IgD-negative memory B cell (primary cell): ENCODE data around the gene NINJ2. TPM values are rescaled to one million over a fixed set of nuclear protein-coding genes. Genes with fewer than 3 reads are reported as not detected.

Experiments used
- H3K27ac Mint-ChIP-seq, 3 donors: one replicate each; pipeline ENCODE4 v1.8.0; 2020 to 2022; ENCODE audit warnings: mild to moderate bottlenecking in 3 of 3, mixed read lengths in 3 of 3, moderate library complexity in 1 of 3
- H3K27me3 Mint-ChIP-seq: one replicate; pipeline ENCODE4 v1.8.0; 2021; ENCODE audit warnings: mixed read lengths
- H3K36me3 Mint-ChIP-seq: one replicate; pipeline ENCODE4 v1.8.0; 2020; ENCODE audit warnings: mild to moderate bottlenecking, mixed read lengths
- H3K4me1 Mint-ChIP-seq, 3 donors: one replicate each; pipeline ENCODE4 v1.8.0; 2020 to 2022; ENCODE audit warnings: mixed read lengths in 3 of 3, mild to moderate bottlenecking in 1 of 3
- H3K4me3 Mint-ChIP-seq, 4 donors: one replicate each; pipeline ENCODE4 v1.8.0; 2020 to 2022; ENCODE audit warnings: mild to moderate bottlenecking in 4 of 4, mixed read lengths in 4 of 4, moderate library complexity in 3 of 4
- H3K9me3 Mint-ChIP-seq, 3 donors: one replicate each; pipeline ENCODE4 v1.8.0; 2020 to 2021; ENCODE audit warnings: mixed read lengths in 3 of 3, mild to moderate bottlenecking in 1 of 3
- polyA plus RNA-seq: library from polyadenylated mRNA; unstranded; fragments of 300-500 nt; fragmentation: Illumina TruSeq; gene quantifications from one replicate; pipeline ENCODE4 v1.2.3, GENCODE V29; 2021

The NINJ2 gene
- polyA plus RNA-seq, 1 donor from 2014 or later, result 15.8 TPM

- Mint-ChIP-seq H3K4me3 (peak overlapping the region in 1 of 4 donors; percentile 54), H3K36me3 (no peaks in the 10 kb centered on the region), H3K4me1 (peaks cover 15 to 18% (median 15%) of the 10 kb centered on the region in 3 donors), H3K9me3 (no peaks in the 10 kb centered on the region), H3K27me3 (no peaks in the 10 kb centered on the region), H3K27ac (no peak overlapping the region)
Observed at GRCh38 chr12:561391-561705, 101.9 kb downstream of the NINJ2 start.

- H3K4me3 Mint-ChIP-seq, result no peak overlapping the region
- H3K4me1 Mint-ChIP-seq, result peaks cover 15 to 18% (median 15%) of the 10 kb centered on the region in 3 donors
- peak overlapping the region in 1 of 3 donors; percentile 83 for H3K27ac Mint-ChIP-seq
- no peaks in the 10 kb centered on the region for H3K27me3 Mint-ChIP-seq
- no peaks in the 10 kb centered on the region for H3K36me3 Mint-ChIP-seq
- H3K9me3 Mint-ChIP-seq, result no peaks in the 10 kb centered on the region
Observed at GRCh38 chr12:560691-561390, 102.4 kb downstream of the NINJ2 start.

GRCh38 chr12:559906-560455 is 103.3 kb downstream of the NINJ2 start:
- H3K9me3 Mint-ChIP-seq, result no peaks in the 10 kb centered on the region
- peaks cover 18 to 20% (median 18%) of the 10 kb centered on the region in 3 donors for H3K4me1 Mint-ChIP-seq
- no peaks in the 10 kb centered on the region for H3K27me3 Mint-ChIP-seq
- peaks cover 1% of the 10 kb centered on the region for H3K36me3 Mint-ChIP-seq
- H3K27ac Mint-ChIP-seq, result peak overlapping the region in 1 of 3 donors; percentile 83
- no peak overlapping the region for H3K4me3 Mint-ChIP-seq

- H3K36me3 Mint-ChIP-seq, result peaks cover 1% of the 10 kb centered on the region
- peaks cover 17 to 21% (median 18%) of the 10 kb centered on the region in 3 donors for H3K4me1 Mint-ChIP-seq
- no peaks in the 10 kb centered on the region for H3K9me3 Mint-ChIP-seq
- peak overlapping the region in 1 of 3 donors; percentile 83 for H3K27ac Mint-ChIP-seq
- H3K4me3 Mint-ChIP-seq, result no peak overlapping the region
- H3K27me3 Mint-ChIP-seq, result no peaks in the 10 kb centered on the region
Observed at GRCh38 chr12:559208-559905, 103.9 kb downstream of the NINJ2 start.

- Mint-ChIP-seq H3K27me3 (no peaks in the 10 kb centered on the region), H3K4me1 (peaks cover 9 to 16% (median 13%) of the 10 kb centered on the region in 3 donors), H3K27ac (no peak overlapping the region), H3K9me3 (no peaks in the 10 kb centered on the region), H3K4me3 (no peak overlapping the region), H3K36me3 (peaks cover 1% of the 10 kb centered on the region)
Observed at GRCh38 chr12:558580-558979, 104.7 kb downstream of the NINJ2 start.

- H3K27ac Mint-ChIP-seq, result no peak overlapping the region
- H3K9me3 Mint-ChIP-seq, result no peaks in the 10 kb centered on the region
- peak overlapping the region in 1 of 4 donors; percentile 45 for H3K4me3 Mint-ChIP-seq
- H3K4me1 Mint-ChIP-seq, result peaks cover 1 to 17% (median 8%) of the 10 kb centered on the region in 3 donors
- H3K36me3 Mint-ChIP-seq, result peaks cover 1% of the 10 kb centered on the region
- no peaks in the 10 kb centered on the region for H3K27me3 Mint-ChIP-seq
Observed at GRCh38 chr12:556498-556897, 106.7 kb downstream of the NINJ2 start.

GRCh38 chr12:554001-554285 is 109.3 kb downstream of the NINJ2 start:
- Mint-ChIP-seq H3K27ac (no peak overlapping the region), H3K4me1 (peaks cover 1 to 17% (median 4%) of the 10 kb centered on the region in 3 donors)

GRCh38 chr12:553216-554000 is 109.8 kb downstream of the NINJ2 start:
- Mint-ChIP-seq H3K4me1 (peaks cover 1 to 17% (median 4%) of the 10 kb centered on the region in 3 donors), H3K36me3 (peaks cover 1% of the 10 kb centered on the region), H3K27me3 (peaks cover 3% of the 10 kb centered on the region), H3K9me3 (no peaks in the 10 kb centered on the region), H3K4me3 (peak overlapping the region in 2 of 4 donors; percentile 88 to 93), H3K27ac (peak overlapping the region in 2 of 3 donors; percentile 28 to 76)

More at GRCh38 chr12:554001-554285, 109.3 kb downstream of the NINJ2 start:
- no peaks in the 10 kb centered on the region for H3K9me3 Mint-ChIP-seq
- peak overlapping the region in 3 of 4 donors; percentile 53 to 93 (median 88) for H3K4me3 Mint-ChIP-seq
- peaks cover under 1% of the 10 kb centered on the region for H3K27me3 Mint-ChIP-seq
- peaks cover 1% of the 10 kb centered on the region for H3K36me3 Mint-ChIP-seq

- H3K4me1 Mint-ChIP-seq, result peaks cover 1 to 17% (median 4%) of the 10 kb centered on the region in 3 donors
- no peak overlapping the region for H3K27ac Mint-ChIP-seq
- peaks cover 1% of the 10 kb centered on the region for H3K36me3 Mint-ChIP-seq
- H3K9me3 Mint-ChIP-seq, result no peaks in the 10 kb centered on the region
- peaks cover 3% of the 10 kb centered on the region for H3K27me3 Mint-ChIP-seq
- peak overlapping the region in 1 of 4 donors; percentile 34 for H3K4me3 Mint-ChIP-seq
Observed at GRCh38 chr12:552466-552865, 110.8 kb downstream of the NINJ2 start.

GRCh38 chr12:550473-551260 is 112.6 kb downstream of the NINJ2 start:
- no peak overlapping the region for H3K4me3 Mint-ChIP-seq
- no peak overlapping the region for H3K27ac Mint-ChIP-seq
- peaks cover 1% of the 10 kb centered on the region for H3K36me3 Mint-ChIP-seq
- peaks cover 3 to 17% (median 7%) of the 10 kb centered on the region in 3 donors for H3K4me1 Mint-ChIP-seq
- peaks cover 7% of the 10 kb centered on the region for H3K27me3 Mint-ChIP-seq
- H3K9me3 Mint-ChIP-seq, result no peaks in the 10 kb centered on the region

GRCh38 chr12:549476-550082 is 113.7 kb downstream of the NINJ2 start:
- H3K4me1 Mint-ChIP-seq, result peaks cover 3 to 12% (median 4%) of the 10 kb centered on the region in 3 donors
- H3K27ac Mint-ChIP-seq, result no peak overlapping the region
- no peaks in the 10 kb centered on the region for H3K9me3 Mint-ChIP-seq
- no peak overlapping the region for H3K4me3 Mint-ChIP-seq
- no peaks in the 10 kb centered on the region for H3K36me3 Mint-ChIP-seq
- H3K27me3 Mint-ChIP-seq, result peaks cover 12% of the 10 kb centered on the region

- Mint-ChIP-seq H3K4me1 (peaks cover 2 to 5% (median 3%) of the 10 kb centered on the region in 3 donors), H3K4me3 (no peak overlapping the region), H3K9me3 (no peaks in the 10 kb centered on the region), H3K36me3 (no peaks in the 10 kb centered on the region), H3K27ac (no peak overlapping the region), H3K27me3 (peaks cover 18% of the 10 kb centered on the region)
Observed at GRCh38 chr12:547883-548470, 115.3 kb downstream of the NINJ2 start.

GRCh38 chr12:546920-547845 is 116.1 kb downstream of the NINJ2 start:
- peak overlapping the region in 1 of 3 donors; percentile 46 for H3K27ac Mint-ChIP-seq
- peaks cover 0 to 4% (median 2%) of the 10 kb centered on the region in 3 donors for H3K4me1 Mint-ChIP-seq
- peaks cover 18% of the 10 kb centered on the region for H3K27me3 Mint-ChIP-seq
- no peaks in the 10 kb centered on the region for H3K36me3 Mint-ChIP-seq
- H3K4me3 Mint-ChIP-seq, result no peak overlapping the region
- no peaks in the 10 kb centered on the region for H3K9me3 Mint-ChIP-seq
